Nephron progenitor cell (in vitro differentiated cells): Measurements from ENCODE around the gene LMBR1.

Experiments
- DNase-seq: peaks from one replicate; pipeline ENCODE4 v3.0.0; 2021
- H3K27ac Mint-ChIP-seq: 2 replicates; pipeline ENCODE4 v1.8.0; 2021; ENCODE audit warnings: mild to moderate bottlenecking, moderate library complexity, mixed read lengths
- H3K27me3 Mint-ChIP-seq: 2 replicates; pipeline ENCODE4 v1.8.0; 2021; ENCODE audit warnings: mild to moderate bottlenecking, low read depth, mixed read lengths; ENCODE audit not compliant: poor library complexity
- H3K36me3 Mint-ChIP-seq: 2 replicates; pipeline ENCODE4 v1.8.0; 2021; ENCODE audit warnings: low read depth, mixed read lengths
- H3K4me1 Mint-ChIP-seq: 2 replicates; pipeline ENCODE4 v1.8.0; 2021; ENCODE audit warnings: mixed read lengths
- H3K4me3 Mint-ChIP-seq: 2 replicates; pipeline ENCODE4 v1.8.0; 2021; ENCODE audit warnings: mild to moderate bottlenecking, moderate library complexity, mixed read lengths
- H3K9me3 Mint-ChIP-seq: 2 replicates; pipeline ENCODE4 v1.8.0; 2021; ENCODE audit warnings: mild to moderate bottlenecking, moderate library complexity, mixed read lengths
- CTCF ChIP-seq: fragments of 200-600 bp; sonication (generic); IDR thresholded peaks from 2 replicates; pipeline ENCODE4 v1.5.0; 2021; ENCODE audit warnings: antibody characterized with exemption

Gene LMBR1

GRCh38 chr7:156783864-156784263 is 109.1 kb downstream of the LMBR1 start:
- Mint-ChIP-seq H3K27ac (no peak overlapping the region), H3K9me3 (no peaks in the 10 kb centered on the region), H3K4me1 (no peaks in the 10 kb centered on the region), H3K4me3 (no peak overlapping the region), H3K36me3 (peaks cover 12% of the 10 kb centered on the region), H3K27me3 (no peaks in the 10 kb centered on the region)
- no peak for DNase-seq
- TF ChIP-seq CTCF, result no peak

- no peak for TF ChIP-seq CTCF
- no peaks in the 10 kb centered on the region for H3K9me3 Mint-ChIP-seq
- no peaks in the 10 kb centered on the region for H3K27me3 Mint-ChIP-seq
- no peak overlapping the region for H3K4me3 Mint-ChIP-seq
- no peaks in the 10 kb centered on the region for H3K4me1 Mint-ChIP-seq
- H3K27ac Mint-ChIP-seq, result no peak overlapping the region
- peaks cover 21% of the 10 kb centered on the region for H3K36me3 Mint-ChIP-seq
- DNase-seq, result no peak
Observed at GRCh38 chr7:156781972-156782371, 111.0 kb downstream of the LMBR1 start.

- no peak for DNase-seq
- H3K4me1 Mint-ChIP-seq, result no peaks in the 10 kb centered on the region
- H3K27ac Mint-ChIP-seq, result peak overlapping the region; percentile 8
- peaks cover 27% of the 10 kb centered on the region for H3K36me3 Mint-ChIP-seq
- no peaks in the 10 kb centered on the region for H3K27me3 Mint-ChIP-seq
- no peaks in the 10 kb centered on the region for H3K9me3 Mint-ChIP-seq
- no peak overlapping the region for H3K4me3 Mint-ChIP-seq
- TF ChIP-seq CTCF, result no peak
Observed at GRCh38 chr7:156780724-156781455, 112.1 kb downstream of the LMBR1 start.

GRCh38 chr7:156778668-156779067 is 114.3 kb downstream of the LMBR1 start:
- Mint-ChIP-seq H3K9me3 (peaks cover 12% of the 10 kb centered on the region), H3K4me1 (no peaks in the 10 kb centered on the region), H3K27ac (no peak overlapping the region), H3K4me3 (no peak overlapping the region), H3K27me3 (no peaks in the 10 kb centered on the region), H3K36me3 (peaks cover 44% of the 10 kb centered on the region)
- no peak for TF ChIP-seq CTCF
- no peak for DNase-seq

- Mint-ChIP-seq H3K4me3 (no peak overlapping the region), H3K4me1 (no peaks in the 10 kb centered on the region), H3K27me3 (no peaks in the 10 kb centered on the region), H3K9me3 (peaks cover 17% of the 10 kb centered on the region), H3K27ac (no peak overlapping the region), H3K36me3 (peaks cover 49% of the 10 kb centered on the region)
- no peak for TF ChIP-seq CTCF
- no peak for DNase-seq
Observed at GRCh38 chr7:156778201-156778600, 114.8 kb downstream of the LMBR1 start.
